HCT116 (cell line): ENCODE measurements around the gene AKAP13. TPM values are rescaled to one million over a fixed set of nuclear protein-coding genes. Genes with fewer than 3 reads are reported as not detected.

Source experiments
- ATAC-seq: fragments of 200-7000 bp; cut with Tn5 transposase; 2 replicates; pipeline ENCODE4 v1.9.1; 2020; ENCODE audit warnings: mild to moderate bottlenecking, moderate library complexity
- BruUV-seq: library from RNA; stranded (reverse); fragments of 400-500 nt; replicated peaks from 2 replicates; lab custom pipeline; 2021; lab: Mats Ljungman, UMichigan
- CTCF ChIA-PET: fragments of 300-600 bp; sonication (Branson Sonifier 250); formaldehyde crosslinking; loops from one replicate; lab custom pipeline; 2021; ENCODE audit warnings: antibody characterized with exemption; lab: Charles Lee
- POLR2A ChIA-PET: fragments of 300-600, 350-600 bp; sonication (Branson Sonifier 250); formaldehyde crosslinking; loops from one replicate; lab custom pipeline; 2021; ENCODE audit warnings: antibody characterized with exemption; lab: Charles Lee
- RAD21 ChIA-PET, 2 experiments: fragments of 300-600 bp; sonication (Branson Sonifier 250); formaldehyde crosslinking; loops; one replicate each; lab custom pipeline; 2023; ENCODE audit warnings: low total read pairs in 2 of 2; ENCODE audit not compliant: uncharacterized antibody in 2 of 2, unreplicated experiment in 2 of 2, low non-redundant PET in 1 of 2; lab: Charles Lee
- DNase-seq: peaks from one replicate; pipeline ENCODE4 v3.0.0-alpha.2; 2010; ENCODE audit warnings: low read depth, low spot score
- H2AFZ ChIP-seq: fragments of 200-600 bp; shearing (Covaris generic), sonication (generic); 2 replicates; pipeline ENCODE4 v1.6.1; 2017; ENCODE audit warnings: low read depth, mixed run types, mixed read lengths, antibody characterized with exemption, low read length; ENCODE audit not compliant: poor library complexity, severe bottlenecking
- H3K27ac ChIP-seq: 2 replicates; pipeline ENCODE4 v1.5.1; 2012; ENCODE audit warnings: low read depth, low read length
- H3K27me3 ChIP-seq: fragments of 200-600 bp; sonication (generic); 2 replicates; pipeline ENCODE4 v1.6.1; 2016; ENCODE audit warnings: mixed run types, low read length, mixed read lengths; ENCODE audit not compliant: insufficient read depth
- H3K36me3 ChIP-seq, 2 experiments: fragments of 200-500 bp in 1 of 2; fragments of 200-600 bp in 1 of 2; sonication (Bioruptor generic) in 1 of 2; sonication (generic) in 1 of 2; 2 replicates each; pipeline versions ENCODE4 v1.5.1 to v1.6.1; 2014 to 2016; ENCODE audit warnings: low read length in 2 of 2, inconsistent platforms in 1 of 2, mixed read lengths in 1 of 2, mixed run types in 1 of 2; ENCODE audit not compliant: insufficient read depth in 2 of 2, control insufficient read depth in 1 of 2
- H3K4me1 ChIP-seq, 2 experiments: fragments of 200-600 bp in 1 of 2; sonication (generic) in 1 of 2; 2 replicates each; pipeline versions ENCODE4 v1.5.1 to v1.6.1; 2012 to 2017; ENCODE audit warnings: low read length in 2 of 2, inconsistent platforms in 1 of 2, mild to moderate bottlenecking in 1 of 2, mixed read lengths in 1 of 2, mixed run types in 1 of 2, moderate library complexity in 1 of 2; ENCODE audit not compliant: insufficient read depth in 2 of 2, control insufficient read depth in 1 of 2
- H3K4me2 ChIP-seq: fragments of 200-600 bp; sonication (generic); 2 replicates; pipeline ENCODE4 v1.6.1; 2017; ENCODE audit warnings: mixed run types, low read length, mixed read lengths
- H3K4me3 ChIP-seq, 2 experiments: fragments of 200-600 bp in 1 of 2; sonication (generic) in 1 of 2; replicated peaks in 1 of 2; 2 replicates each; pipeline ENCODE4 v1.5.1; 2011 to 2016; ENCODE audit warnings: low read length in 2 of 2, control low read depth in 1 of 2, low read depth in 1 of 2, mild to moderate bottlenecking in 1 of 2, mixed read lengths in 1 of 2, mixed run types in 1 of 2
- H3K79me2 ChIP-seq: fragments of 200-600 bp; sonication (generic); 2 replicates; pipeline ENCODE4 v1.6.1; 2017; ENCODE audit warnings: mild to moderate bottlenecking, mixed run types, low read length, moderate library complexity, mixed read lengths; ENCODE audit not compliant: insufficient read depth
- H3K9ac ChIP-seq: fragments of 200-600 bp; sonication (generic); 2 replicates; pipeline ENCODE4 v1.6.1; 2016; ENCODE audit warnings: low read length, mixed read lengths
- H3K9me2 ChIP-seq: fragments of 200-600 bp; sonication (generic), shearing (Covaris generic); 2 replicates; pipeline ENCODE4 v1.6.1; 2017; ENCODE audit warnings: mixed run types, mild to moderate bottlenecking, moderate library complexity; ENCODE audit not compliant: insufficient read depth
- H3K9me3 ChIP-seq, 2 experiments: fragments of 200-500 bp in 1 of 2; fragments of 200-600 bp in 1 of 2; sonication (Bioruptor generic) in 1 of 2; sonication (generic) in 1 of 2; 2 replicates each; pipeline ENCODE4 v1.6.1; 2014 to 2017; ENCODE audit warnings: low read length in 2 of 2, mixed read lengths in 2 of 2, inconsistent platforms in 1 of 2, low read depth in 1 of 2, mild to moderate bottlenecking in 1 of 2, mixed run types in 1 of 2, moderate library complexity in 1 of 2; ENCODE audit not compliant: control insufficient read depth in 1 of 2, insufficient read depth in 1 of 2
- H4K20me1 ChIP-seq: fragments of 200-600 bp; sonication (generic), shearing (Covaris generic); 2 replicates; pipeline ENCODE4 v1.6.1; 2017; ENCODE audit warnings: mixed run types, mild to moderate bottlenecking, moderate library complexity; ENCODE audit not compliant: insufficient read depth
- CBX3 ChIP-seq: IDR thresholded peaks from 2 replicates; pipeline ENCODE4 v1.6.1; 2012; ENCODE audit warnings: low read depth
- POLR2A ChIP-seq: IDR thresholded peaks from 2 replicates; pipeline ENCODE4 v1.7.0; 2011; ENCODE audit warnings: borderline replicate concordance; ENCODE audit not compliant: insufficient read depth, insufficient read length; ENCODE audit errors: extremely low read depth
- SRF ChIP-seq: IDR thresholded peaks from 2 replicates; pipeline ENCODE4 v1.6.1; 2012; ENCODE audit warnings: low read depth
- TCF7L2 ChIP-seq: IDR thresholded peaks from 2 replicates; pipeline ENCODE4 v1.7.0; 2011; ENCODE audit warnings: borderline replicate concordance, inconsistent platforms; ENCODE audit not compliant: insufficient read depth, insufficient read length; ENCODE audit errors: extremely low read depth
- YY1 ChIP-seq: IDR thresholded peaks from 2 replicates; pipeline ENCODE4 v1.6.1; 2011; ENCODE audit warnings: low read length, low read depth, moderate library complexity, mild to moderate bottlenecking; ENCODE audit not compliant: insufficient replicate concordance; ENCODE audit errors: extremely low read depth
- ZFX ChIP-seq: fragments of 450-650 bp; IDR thresholded peaks from 2 replicates; pipeline ENCODE4 v1.6.1; 2017
- intact Hi-C: fragments of 100-400 bp; cut with micrococcal nuclease; formaldehyde crosslinking; loops from 2 replicates; pipeline ENCODE4 v1.10.0; 2022
- total RNA-seq: library from RNA; stranded (reverse); gene quantifications from one replicate; pipeline ENCODE4 v1.2.1, GENCODE V29; 2021; ENCODE audit not compliant: unreplicated experiment
- TF ChIP-seq, protein P1 (sequence below): IDR thresholded peaks from 2 replicates; pipeline ENCODE4 v1.6.1; 2012
- TF ChIP-seq, protein P2 (sequence below): IDR thresholded peaks from 2 replicates; pipeline ENCODE4 v1.6.1; 2011; ENCODE audit warnings: mild to moderate bottlenecking, low read length, moderate library complexity; ENCODE audit not compliant: insufficient replicate concordance; ENCODE audit errors: extremely low read depth
- TF ChIP-seq, protein P3 (sequence below): IDR thresholded peaks from 2 replicates; pipeline ENCODE4 v1.6.1; 2012
- TF ChIP-seq, protein P4 (sequence below): IDR thresholded peaks from 2 replicates; pipeline ENCODE4 v1.6.1; 2012; ENCODE audit warnings: low read depth

AKAP13 gene
- total RNA-seq, 1 experiment from 2014 or later, result 43.1 TPM

DNA sequence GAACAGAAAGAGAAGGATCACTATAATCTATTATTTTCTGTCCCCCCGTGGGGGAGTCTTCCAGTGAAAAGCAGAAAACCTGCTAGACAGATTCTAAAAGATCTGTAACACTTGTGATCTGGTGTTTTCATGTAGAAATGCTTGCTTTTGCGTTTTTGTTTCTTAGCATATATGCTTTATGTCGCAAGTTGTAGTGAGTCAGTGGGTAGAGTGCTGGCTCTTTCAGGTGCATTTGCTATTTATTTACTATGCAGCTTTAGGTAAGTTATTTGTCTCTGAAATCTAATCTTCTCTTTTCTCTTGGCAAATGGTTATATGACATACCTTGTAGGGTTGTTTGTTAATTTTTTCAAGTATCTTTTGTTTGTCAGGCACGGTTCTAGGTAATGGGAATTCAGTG, 9.4 kb downstream of the AKAP13 start:
- no peak overlapping the region for H3K27ac ChIP-seq
- no peaks in the 10 kb centered on the region for H3K27me3 ChIP-seq
- no peak overlapping the region for H3K4me3 ChIP-seq
- BruUV-seq, result no TSS peak
- RAD21 ChIA-PET, result no interaction called here
- H3K4me2 ChIP-seq, result no peak overlapping the region
- no peak overlapping the region for H3K9ac ChIP-seq
- no peaks in the 10 kb centered on the region for H4K20me1 ChIP-seq
- intact Hi-C loops, result no loop called here
- peaks cover 32 to 45% of the 10 kb centered on the region in 2 experiments for H3K4me1 ChIP-seq
- H3K36me3 ChIP-seq, result no peaks in the 10 kb centered on the region
- H3K79me2 ChIP-seq, result peaks cover 92% of the 10 kb centered on the region
- POLR2A ChIA-PET, result no interaction called here
- H2AFZ ChIP-seq, result no peak overlapping the region
- no peaks in the 10 kb centered on the region for H3K9me2 ChIP-seq
- no peak for TF ChIP-seq TCF7L2
- TF ChIP-seq YY1, result no peak
- no peak for TF ChIP-seq POLR2A
- no peak for TF ChIP-seq SRF
- TF ChIP-seq, protein P1, sequence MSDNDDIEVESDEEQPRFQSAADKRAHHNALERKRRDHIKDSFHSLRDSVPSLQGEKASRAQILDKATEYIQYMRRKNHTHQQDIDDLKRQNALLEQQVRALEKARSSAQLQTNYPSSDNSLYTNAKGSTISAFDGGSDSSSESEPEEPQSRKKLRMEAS, result no peak
- TF ChIP-seq, protein P2, sequence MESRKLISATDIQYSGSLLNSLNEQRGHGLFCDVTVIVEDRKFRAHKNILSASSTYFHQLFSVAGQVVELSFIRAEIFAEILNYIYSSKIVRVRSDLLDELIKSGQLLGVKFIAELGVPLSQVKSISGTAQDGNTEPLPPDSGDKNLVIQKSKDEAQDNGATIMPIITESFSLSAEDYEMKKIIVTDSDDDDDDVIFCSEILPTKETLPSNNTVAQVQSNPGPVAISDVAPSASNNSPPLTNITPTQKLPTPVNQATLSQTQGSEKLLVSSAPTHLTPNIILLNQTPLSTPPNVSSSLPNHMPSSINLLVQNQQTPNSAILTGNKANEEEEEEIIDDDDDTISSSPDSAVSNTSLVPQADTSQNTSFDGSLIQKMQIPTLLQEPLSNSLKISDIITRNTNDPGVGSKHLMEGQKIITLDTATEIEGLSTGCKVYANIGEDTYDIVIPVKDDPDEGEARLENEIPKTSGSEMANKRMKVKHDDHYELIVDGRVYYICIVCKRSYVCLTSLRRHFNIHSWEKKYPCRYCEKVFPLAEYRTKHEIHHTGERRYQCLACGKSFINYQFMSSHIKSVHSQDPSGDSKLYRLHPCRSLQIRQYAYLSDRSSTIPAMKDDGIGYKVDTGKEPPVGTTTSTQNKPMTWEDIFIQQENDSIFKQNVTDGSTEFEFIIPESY, result no peak
- CTCF ChIA-PET, result no interaction called here
- DNase-seq (no peak), ATAC-seq (no peak)
- no peaks in the 10 kb centered on the region for H3K9me3 ChIP-seq

DNA sequence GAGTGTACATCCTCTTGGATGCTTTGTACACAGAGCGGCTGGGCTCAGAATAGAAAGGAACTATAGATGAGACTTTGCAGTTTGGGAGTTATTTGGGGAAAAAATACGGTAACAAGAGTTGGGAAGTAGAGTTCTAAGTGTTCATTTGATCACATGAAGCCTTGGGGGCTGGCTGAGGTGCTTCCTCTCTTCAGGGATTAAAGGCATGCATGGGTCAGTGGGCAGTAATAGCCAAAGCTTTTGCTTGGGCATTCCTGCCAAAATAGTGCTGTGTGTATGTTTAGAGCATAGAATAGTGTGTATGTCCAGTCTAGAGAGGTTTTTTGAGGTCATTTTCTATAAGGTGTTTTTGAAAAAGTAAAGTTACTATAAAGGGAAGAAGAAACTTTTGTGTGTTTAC, 12.8 kb downstream of the AKAP13 start:
- H3K27me3 ChIP-seq, result no peaks in the 10 kb centered on the region
- no peak overlapping the region for H3K27ac ChIP-seq
- no peak for ATAC-seq
- H3K79me2 ChIP-seq, result peaks cover 94% of the 10 kb centered on the region
- no peak overlapping the region for H2AFZ ChIP-seq
- BruUV-seq, result no TSS peak
- H3K36me3 ChIP-seq, result no peaks in the 10 kb centered on the region
- CTCF ChIA-PET, result no interaction called here
- H3K9me3 ChIP-seq, result no peaks in the 10 kb centered on the region
- H3K9me2 ChIP-seq, result no peaks in the 10 kb centered on the region
- intact Hi-C loops, result no loop called here
- no peak overlapping the region for H3K4me3 ChIP-seq
- H3K4me2 ChIP-seq, result peak overlapping the region; percentile 71
- POLR2A ChIA-PET, result interaction anchor here (2.5 kb wide), 1 partner anchor 11 kb away, joined by 8 read pairs; no protein-coding TSS in a partner anchor
- peaks cover 38 to 52% of the 10 kb centered on the region in 2 experiments for H3K4me1 ChIP-seq
- no peaks in the 10 kb centered on the region for H4K20me1 ChIP-seq
- RAD21 ChIA-PET, result no interaction called here
- no peak overlapping the region for H3K9ac ChIP-seq
- no peak for DNase-seq
- TF ChIP-seq CBX3, result no peak
- TF ChIP-seq, protein P2, result no peak
- TF ChIP-seq, protein P3, sequence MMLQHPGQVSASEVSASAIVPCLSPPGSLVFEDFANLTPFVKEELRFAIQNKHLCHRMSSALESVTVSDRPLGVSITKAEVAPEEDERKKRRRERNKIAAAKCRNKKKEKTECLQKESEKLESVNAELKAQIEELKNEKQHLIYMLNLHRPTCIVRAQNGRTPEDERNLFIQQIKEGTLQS, result no peak
- TF ChIP-seq, protein P1, result no peak
- no peak for TF ChIP-seq ZFX
- TF ChIP-seq, protein P4, sequence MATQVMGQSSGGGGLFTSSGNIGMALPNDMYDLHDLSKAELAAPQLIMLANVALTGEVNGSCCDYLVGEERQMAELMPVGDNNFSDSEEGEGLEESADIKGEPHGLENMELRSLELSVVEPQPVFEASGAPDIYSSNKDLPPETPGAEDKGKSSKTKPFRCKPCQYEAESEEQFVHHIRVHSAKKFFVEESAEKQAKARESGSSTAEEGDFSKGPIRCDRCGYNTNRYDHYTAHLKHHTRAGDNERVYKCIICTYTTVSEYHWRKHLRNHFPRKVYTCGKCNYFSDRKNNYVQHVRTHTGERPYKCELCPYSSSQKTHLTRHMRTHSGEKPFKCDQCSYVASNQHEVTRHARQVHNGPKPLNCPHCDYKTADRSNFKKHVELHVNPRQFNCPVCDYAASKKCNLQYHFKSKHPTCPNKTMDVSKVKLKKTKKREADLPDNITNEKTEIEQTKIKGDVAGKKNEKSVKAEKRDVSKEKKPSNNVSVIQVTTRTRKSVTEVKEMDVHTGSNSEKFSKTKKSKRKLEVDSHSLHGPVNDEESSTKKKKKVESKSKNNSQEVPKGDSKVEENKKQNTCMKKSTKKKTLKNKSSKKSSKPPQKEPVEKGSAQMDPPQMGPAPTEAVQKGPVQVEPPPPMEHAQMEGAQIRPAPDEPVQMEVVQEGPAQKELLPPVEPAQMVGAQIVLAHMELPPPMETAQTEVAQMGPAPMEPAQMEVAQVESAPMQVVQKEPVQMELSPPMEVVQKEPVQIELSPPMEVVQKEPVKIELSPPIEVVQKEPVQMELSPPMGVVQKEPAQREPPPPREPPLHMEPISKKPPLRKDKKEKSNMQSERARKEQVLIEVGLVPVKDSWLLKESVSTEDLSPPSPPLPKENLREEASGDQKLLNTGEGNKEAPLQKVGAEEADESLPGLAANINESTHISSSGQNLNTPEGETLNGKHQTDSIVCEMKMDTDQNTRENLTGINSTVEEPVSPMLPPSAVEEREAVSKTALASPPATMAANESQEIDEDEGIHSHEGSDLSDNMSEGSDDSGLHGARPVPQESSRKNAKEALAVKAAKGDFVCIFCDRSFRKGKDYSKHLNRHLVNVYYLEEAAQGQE, result no peak
- TF ChIP-seq SRF, result no peak
